Suppressor macrophage treated with lipopolysaccharide for 1 hour (primary cell): Measurements from ENCODE around the gene IGF2.

ENCODE experiments used
- DNase-seq, 3 donors: peaks; one replicate each; pipeline ENCODE4 v3.0.0-alpha.2; 2020 to 2022

Gene IGF2

DNA sequence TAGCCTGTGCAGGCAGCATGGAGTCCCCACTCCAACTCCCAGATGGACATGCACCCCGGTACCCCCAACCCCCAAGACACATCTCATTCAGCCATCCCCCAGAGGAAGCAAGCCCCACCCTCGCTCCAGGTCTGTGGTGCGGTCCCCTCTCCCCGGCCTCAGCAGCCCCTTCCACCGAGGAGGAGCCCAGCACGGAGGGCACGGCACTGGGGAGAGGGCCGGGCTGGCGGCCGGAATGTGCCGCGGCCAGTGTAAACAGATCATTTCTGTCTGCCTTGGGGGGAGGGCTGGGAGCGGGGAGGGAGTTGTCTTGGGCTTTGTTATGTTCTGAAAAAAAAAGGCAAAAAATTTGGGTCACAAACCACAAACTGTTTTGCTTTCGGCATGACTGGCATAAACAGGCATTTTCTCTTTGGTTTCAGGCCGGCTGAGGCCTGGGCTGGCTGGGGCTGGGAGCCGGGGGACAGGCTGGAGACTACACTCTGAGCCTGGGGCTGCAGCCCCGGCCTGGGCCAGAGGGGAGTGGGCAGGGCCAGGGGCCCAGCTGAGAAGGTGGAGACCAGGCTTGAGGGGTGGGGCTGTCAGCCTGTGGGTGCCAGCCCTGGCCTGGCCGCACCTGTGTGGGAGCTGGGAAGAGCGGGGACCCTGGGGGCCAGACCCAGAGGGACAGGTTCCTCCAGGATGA lies 16.8 kb downstream of the IGF2 start:
- DNase-seq, result no peak

DNA sequence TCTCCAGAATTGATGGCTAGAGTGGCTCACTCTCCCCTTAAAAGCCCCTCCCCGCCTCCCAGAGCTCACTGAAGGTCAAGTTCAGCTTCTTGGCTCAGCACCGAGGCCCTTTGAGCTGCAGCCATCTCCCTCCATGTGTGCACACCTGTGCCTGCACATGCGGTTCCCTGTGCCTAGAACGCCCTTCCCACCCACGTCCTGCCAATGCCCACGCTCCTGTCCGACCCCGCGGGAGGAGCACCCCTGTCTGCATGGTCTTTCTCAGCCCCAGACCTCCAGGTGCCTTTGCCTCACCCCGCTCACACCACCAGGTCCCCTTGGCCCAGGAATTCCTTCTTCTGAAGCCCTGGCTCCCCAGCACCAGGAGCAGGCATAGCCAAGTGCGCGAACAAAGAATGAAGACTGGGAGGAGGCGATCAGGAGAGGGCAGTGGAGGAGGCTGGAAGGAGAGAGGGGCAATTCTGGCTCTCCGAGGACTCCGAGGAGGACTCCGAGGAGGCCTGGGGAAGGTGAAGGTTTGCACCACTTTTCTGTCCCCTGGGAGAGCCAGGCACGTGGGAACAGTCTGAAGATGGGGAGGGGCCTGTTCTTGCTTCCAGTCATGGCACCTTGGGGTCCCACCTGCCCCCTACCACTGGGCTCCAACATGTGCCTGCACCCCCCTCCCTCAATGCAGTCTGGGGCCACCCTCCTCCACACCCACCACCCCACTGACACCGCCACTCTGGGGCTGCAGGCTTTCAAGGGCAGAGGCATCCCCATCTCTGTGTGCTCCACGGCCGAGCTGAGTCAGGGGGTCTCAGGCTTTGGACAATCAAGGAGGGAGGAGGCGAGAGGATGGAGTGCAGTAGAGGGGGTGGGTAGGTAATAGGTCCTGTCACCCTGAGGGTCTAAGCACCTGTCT lies 17.7 kb downstream of the IGF2 start:
- DNase-seq, result no peak

DNA sequence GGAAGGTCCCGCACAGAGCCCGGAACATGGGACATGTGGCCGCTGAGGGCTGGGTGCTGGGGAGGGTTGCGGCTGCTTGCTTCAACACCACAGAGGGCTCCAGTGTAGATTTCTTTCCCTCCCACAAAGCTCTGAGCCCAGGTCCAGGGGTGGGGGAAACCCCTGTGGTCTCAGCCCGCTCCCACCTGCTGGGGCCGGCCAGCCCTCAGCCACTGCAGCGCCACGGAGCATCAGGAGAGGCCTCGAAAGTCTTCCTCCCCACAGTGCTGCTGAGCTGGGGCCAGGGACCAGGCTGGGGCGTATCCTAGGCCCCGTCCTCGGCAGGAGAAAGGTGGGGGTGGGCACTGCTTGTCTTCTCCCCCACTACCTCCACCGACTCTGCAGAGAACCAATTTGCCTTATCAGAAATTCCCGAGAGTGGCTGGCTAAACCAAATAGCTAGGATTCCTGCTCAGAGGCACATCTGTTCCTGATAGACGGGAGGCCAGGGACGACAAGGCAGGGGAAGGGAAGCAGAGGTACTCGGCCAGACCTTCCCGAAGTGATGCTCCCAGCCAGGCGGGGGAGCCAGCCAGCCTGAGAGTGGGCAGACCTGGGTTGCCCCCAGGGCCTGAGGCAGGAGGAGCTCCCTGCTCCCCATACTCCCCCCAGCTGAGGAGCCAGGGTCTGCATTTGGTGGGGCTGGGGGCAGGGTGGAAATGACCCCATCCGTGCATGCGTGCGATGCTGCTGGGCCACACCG lies 18.7 kb downstream of the IGF2 start:
- DNase-seq, result no peak

DNA sequence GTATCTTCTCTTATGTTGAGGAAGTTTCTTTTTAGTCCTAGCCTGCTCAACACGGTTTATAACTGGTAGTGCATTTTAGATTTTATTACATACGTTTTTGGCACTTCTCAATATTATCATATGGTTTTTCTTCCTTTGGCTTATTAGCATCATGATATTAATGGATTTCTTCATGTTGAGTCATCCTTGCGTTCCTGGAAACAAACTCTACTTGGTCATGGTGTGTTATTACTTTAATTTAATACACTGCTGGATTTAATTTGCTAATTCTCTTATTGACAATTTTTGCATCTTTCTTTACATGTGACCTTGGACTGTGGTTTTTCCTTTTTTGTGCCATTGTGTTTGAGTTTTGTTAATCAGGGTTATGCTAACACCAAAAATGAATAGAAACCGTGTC lies 20.5 kb downstream of the IGF2 start:
- DNase-seq, result no peak

DNA sequence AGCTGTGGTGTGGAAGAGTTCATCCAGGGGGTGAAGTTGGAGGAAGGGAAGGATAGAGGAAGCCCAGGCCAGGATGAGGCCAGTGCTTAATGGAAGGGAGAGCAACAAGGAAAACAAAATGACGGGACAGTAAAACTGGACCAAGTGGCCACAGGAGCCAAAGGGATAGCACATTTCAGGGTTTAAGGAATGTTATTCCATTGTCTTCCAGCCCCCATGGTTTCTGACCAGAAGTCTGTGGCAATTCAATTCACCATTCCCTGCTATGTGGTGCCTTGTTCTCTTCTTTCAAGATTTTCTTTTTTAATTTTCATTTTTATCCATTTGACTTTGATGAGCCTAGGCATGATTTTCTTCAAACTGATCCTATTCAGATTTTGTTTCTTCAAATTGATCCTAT lies 22.5 kb downstream of the IGF2 start:
- no peak for DNase-seq

DNA sequence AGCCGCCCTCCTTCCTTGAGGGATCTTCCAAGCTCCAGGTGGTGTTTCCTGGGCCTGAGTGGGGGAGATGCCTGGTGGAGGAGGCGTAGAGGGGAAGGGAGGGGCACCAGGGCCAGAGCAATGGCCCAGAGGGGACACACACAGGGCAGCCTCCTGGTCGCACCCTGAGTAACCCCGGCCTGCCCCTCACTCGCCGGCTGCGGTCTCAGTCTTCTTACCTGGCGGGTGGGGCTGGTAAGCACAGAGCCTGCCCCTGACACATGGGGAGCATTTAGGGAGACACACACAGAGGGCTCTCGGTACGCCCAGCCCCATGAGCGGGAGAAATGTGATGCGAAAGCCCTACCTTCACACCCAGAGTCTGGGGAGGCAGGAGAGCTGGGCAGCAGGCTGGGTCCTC lies 23.9 kb downstream of the IGF2 start:
- DNase-seq, result no peak

DNA sequence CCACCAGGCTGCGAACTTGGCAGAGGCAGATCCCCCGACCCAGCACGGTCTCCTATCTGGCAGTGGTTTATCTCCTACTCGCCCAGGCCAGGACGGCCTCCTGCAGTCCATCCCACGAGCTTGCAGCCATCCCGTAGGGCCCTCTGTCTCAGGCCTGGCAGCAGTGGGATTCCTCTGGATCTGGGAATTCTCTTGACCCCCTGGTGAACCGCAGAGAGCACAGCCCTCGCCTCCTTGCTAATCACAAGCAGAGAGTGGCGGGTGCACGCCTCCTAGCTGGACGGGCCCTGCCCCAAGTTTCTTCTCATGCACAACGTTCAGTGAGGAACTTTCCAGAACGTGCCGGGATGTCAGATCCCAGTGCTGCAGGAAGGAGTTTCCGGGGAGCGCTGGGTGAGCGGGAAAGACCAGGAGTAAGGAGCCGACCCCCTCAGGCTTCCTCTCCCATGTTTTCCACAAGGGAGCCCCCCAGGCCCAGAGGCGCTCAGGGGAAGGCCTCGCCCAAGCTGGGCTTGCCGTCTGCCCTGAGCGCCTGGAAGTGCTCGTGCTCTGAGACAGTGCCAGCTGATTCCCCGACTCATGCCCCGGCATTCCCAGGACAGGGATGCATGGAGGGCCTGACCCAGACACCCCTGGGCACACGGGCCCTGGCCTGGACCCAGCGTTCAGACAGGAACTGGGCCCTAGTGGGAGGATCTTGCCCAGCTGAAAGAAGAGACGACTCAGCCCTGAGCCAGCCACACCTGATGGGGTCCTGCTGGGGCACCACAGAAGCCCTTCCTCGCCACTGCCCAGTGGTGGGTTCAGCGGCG lies 24.6 kb downstream of the IGF2 start:
- no peak for DNase-seq

DNA sequence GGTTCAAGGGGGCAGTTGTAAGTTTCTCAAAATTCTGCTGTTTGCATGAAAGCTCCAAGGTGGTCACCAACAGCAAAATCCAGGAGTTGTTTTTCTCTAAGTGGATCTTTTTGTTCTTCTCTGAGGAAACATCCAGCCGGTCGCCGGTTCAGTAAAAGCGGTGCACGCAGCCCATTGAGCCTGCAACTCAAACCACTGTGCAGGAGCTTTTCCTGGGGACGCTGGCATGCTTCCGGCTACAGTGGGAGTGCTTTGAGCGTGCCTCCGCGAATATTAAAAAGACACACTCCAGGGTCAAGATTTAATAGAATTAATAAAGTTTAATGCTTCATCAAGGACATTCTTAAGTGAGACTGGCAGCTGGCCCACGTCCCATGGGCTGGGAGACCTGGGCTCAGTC lies 25.4 kb downstream of the IGF2 start:
- DNase-seq, result no peak

DNA sequence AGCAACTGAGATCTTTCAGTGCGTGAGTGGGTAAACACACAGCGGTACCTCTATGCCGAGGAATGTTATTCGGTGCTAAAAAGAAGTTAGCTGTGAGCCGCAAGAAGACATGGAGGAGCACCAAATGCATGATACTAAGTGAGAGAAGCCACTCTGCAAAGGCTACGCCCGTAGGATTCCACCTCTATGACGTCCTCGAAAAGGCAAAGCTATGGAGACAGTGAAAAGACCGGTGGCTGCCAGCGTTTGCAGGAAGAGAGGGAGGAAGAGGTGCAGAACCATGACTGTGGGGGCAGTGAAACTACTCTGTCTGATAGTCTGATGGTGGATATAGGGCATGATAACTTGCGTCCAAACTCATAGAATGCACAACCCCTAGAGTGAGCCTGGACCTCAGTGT lies 28.7 kb downstream of the IGF2 start:
- no peak for DNase-seq

DNA sequence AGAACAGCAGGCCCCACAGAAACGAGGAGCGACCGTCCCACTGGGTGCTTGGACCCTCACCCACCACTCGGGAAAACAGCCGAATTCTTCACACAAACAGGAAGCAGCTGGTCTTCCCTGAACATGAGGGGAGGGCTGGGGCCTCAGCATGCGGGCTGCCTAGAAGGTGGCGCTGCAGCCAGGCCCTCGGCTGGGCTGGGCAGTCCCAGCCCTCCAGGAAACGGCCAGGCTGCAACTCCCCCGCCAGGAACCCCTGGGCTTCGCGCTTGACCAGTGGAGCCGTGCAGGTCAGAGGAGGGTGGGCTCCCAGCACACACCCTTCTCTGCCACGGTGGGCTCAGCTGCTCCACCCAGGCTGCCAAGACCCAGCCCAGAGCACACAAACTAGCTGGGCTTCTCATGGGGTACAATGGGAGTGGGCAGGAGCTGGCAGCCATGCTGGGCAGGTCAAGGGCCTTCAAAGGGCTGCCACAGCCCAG lies 29.6 kb downstream of the IGF2 start:
- no peak for DNase-seq

DNA sequence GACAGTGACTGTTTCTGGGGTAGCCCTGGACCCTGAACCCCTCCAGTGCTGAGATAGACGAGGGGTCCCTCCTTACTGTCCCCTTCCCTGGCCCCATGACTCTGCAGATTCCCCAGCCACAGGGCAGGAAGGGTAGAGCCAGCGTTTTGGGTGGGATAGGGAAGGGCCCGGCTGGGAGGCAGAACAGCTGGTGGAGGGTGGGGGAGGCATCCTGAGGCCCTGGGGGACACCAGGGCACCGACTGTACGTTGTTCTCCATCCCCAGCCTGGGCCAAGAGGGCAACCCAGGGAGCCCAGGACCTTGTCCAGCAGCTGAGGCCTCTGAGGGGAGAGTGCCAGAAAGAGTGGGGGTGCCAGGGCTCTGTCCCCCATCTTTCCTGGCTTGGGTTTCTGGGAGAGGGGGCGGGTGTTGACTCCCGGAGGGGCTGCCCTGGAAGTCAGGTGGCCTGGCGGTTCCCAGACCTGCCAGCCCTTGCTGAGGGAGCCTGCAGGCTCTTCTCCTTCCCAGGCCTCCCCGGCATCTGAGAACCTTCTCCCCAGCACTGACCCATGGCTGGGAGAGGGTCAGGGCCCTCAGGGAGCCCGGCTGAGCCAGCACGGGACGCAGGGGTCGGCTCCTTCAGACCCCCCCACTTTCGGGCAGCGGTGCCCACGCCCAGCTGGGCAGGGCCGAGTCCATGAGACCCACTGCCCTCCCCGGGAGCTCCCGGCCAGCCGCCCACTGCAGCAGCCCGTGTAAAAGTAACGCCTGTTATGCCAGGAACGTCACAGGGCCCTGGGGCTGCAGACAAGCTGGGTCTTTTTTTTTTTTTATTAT lies 30.3 kb downstream of the IGF2 start:
- no peak for DNase-seq

DNA sequence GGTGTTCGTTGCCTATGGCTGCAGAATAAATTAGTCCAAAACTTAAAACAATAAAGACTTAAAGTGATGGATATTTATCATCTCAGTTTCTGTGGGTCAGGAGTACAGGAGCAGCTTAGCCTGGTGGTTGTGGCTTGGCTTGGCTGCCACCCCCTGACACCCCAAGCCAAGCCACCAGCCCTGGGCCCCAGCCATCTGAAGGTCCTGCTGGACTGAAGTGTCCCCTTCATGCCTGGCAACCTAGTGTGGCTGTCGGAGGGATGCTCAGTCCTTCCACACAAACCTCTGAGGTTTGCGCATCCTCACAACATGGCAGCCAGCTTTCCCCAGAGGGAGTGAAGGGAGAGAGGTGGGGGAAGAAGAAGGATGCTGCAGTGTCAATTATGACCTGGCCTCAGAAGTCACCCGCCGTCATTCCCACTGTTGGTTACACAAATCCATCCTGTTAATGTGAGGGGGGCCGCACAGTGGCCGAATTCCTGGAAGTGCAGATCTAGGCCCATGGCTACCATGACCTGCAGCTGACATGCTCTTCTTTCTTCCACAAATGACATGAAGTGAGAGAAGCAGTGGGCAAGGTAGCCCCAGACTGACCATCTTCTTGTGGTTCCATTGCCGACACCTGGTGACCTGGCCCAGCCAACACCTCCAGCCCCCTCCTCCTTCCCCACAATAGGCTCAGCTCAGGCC lies 31.1 kb downstream of the IGF2 start:
- DNase-seq, result no peak

DNA sequence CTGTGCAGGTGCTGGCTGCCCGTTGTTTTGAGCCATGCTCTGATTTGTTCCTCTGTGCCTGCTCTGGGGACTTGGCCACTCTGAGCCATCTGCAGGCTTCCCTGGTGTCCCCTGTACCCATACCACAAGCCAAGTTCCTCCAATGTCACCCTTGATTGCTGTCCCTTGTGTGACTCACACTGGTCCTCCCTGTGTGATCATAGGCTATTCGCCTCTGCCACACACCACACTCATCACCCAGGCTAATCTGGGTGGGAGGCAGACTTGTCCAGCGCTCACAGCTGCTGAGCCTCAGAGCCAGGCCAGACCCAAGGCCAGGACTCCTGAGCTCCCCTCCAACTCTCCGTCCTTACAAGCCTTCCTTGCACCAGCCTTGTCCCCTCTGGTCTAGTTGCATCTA lies 31.7 kb downstream of the IGF2 start:
- DNase-seq, result peak in 2 of 3 donors; percentile 8 to 18

DNA sequence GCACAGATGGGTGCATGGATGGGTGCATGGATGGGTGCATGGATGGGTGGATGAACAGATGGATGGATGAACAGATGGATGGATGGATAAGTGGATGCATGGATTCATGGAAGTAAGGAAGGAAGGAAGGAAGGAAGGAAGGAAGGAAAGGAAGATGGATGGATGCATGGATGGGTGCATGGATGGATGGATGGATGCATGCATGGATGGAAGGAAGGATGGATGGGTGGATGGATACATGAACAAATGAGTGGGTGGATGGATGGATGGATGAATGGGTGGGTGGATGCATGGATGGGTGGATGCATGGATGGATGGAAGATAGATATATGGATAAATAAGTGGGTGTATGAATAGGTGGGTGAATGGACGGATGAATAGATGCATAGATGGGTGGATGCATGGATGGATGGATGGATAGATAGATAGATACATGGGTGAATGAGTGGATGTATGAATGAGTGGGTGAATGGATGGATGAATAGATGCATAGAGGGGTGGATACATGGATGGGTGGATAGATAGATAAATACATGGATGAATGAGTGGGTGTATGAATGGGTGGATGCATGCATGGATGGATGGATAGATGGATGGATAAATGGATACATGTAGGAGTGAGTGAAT lies 32.5 kb downstream of the IGF2 start:
- DNase-seq, result no peak

DNA sequence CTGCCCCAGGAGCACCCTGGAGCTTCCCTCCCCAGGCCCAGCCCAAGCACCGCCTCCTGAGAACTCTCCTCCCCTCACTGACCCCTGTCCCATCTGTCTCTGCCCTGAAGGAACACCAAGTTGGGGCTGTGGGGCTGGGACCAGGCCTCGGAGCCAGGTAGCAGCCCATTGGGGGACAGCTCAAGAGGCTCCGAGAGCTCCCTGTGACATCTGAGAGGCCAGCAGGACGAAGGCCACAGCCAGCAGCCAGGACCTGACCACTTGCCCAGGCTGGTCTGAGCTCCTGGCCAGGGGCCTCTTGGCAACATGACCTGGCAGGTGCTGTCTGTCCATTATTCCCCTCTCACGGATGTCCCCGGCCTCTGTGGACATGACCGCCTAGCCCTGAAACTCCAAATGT lies 33.7 kb downstream of the IGF2 start:
- no peak for DNase-seq

DNA sequence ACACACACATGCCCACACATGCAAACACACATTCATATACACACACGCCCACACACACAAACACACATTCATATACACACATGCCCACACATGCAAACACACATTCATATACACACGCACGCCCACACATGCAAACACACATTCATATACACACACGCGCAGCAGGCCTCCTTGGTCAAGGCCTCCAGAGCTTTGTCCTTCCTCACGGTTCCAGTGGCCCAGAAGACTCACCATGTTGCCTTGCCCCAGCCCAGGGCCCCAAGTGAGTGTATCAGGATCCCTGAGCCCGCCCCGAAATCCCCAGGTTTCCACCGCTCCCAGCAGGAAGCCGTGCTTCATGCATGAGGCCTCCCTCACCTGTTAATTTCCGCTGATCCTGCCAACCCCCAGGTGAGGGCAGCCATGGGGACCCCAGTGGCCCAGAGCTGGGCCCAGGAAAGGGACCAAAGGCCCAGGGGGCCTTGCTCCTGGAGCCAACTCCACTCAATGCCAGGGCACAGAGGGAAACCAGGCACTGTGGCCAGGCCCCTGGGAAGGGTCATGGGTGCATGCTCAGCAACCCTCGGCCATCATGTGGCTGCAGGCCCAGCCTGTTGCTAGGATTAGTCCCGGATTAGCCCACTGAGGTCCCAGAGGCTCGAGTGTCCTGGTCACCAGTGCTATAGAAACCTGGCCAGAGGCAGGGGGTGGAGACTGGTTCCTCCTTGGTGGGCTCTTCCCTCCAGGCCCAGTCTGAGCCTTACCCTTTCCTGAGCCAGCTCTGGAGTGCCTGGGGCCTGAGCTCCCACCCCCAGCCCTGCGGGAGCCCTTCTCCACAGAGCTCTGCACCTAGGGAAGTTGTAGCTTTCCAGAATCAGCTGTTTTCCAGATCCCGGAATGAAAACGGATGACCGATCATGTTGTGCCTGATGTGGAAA lies 34.4 kb downstream of the IGF2 start:
- no peak for DNase-seq

DNA sequence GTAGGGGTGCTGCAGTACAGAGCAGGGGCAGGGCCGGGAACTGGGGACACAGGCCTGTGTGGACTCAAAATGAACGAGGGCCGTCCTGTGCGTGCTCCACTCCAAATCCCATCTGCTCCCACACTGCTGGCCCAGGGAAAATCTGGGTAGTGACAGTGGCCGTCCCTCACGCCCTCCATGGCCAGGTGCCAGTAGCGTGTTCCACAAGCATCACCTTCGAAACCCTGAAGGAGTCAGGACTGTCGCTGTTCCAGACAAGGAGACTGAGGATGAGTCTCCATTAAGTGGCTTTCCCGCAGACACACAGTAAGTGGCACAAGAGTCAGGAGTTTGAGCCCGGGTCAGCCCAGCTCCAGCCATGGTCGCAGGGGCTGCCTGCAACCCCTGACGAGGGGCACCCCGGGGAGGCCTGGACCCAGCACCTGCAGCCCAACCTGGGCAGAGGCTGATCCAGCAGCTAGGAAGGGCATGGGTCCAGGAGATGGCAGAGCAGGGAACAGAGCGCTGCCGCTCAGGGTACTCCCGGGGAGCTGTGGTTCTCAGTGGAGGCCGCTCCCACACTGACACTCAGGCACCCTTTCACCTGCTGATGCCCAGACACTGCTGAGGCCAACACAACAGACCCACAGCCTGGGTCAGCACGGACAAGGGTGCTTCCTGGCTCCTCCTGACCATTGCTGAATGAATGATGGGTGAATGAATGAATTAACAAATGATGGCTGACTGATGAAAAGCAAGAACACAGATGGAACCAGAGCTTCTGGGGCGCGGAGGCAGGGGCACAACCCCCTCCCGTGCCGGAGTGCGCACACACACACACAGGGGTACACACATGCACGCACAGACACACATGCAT lies 35.3 kb downstream of the IGF2 start:
- DNase-seq, result no peak

DNA sequence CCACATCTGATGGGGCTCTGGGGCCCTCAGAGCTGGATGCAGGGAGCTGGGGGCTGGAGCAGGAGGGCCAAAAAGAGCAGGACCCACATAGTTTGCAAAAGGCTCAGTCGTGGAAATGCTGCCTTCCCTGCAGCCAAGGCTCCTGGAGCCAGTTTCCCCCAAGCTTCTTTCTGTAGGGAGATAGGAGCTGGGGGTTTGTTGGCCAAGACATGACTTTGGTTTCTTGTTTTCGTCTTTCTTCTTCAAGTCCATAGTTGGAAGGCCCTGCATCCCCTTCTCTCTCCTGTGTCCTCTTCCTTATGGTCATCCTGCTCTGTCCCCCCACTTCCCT lies 36.3 kb downstream of the IGF2 start:
- no peak for DNase-seq
